ENCODE measurements around the gene FBXW8. TPM values are rescaled to one million over a fixed set of nuclear protein-coding genes. Genes with fewer than 3 reads are reported as not detected.

FBXW8 gene
- total RNA-seq, 4 donors from 2014 or later: 29.3 to 45.5 (median 32.9) TPM

DNA sequence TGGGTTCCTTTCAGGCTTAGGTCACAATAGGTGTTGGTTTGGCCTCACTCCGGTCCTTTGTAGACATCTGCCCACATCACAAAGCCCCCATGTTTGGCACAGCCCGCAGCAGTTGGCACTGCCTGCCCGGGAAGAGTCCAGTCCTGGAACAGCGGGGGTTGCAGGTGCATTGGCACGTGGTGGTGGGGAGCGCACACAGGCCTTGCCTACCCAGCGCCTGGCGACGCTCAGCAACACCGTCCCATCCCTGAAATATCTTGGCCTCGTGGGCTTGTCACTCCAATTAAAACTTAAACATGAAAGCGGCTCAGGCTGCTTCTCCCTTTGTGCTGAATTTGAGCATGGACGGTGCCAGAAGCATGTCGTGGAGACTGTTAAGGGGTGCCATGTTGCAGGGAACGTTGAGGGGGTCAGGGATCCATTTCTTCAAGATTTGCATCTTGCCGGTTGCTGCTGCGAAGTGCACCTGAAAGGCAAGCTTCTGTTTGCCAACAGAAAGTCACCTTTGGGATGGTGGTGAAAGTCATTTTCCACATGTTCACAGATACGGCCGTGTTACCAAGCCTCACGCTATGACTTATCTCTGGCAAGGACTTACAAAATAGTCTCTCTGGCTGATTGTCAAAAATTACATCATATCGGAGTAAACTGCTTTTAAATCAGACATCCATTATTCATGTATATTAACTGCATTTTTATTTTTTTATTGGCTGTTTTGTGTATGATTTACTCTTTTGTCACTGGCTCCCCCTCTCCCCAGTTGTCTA is 91.5 kb downstream of the FBXW8 start:
- TF ChIP-seq, protein P1, sequence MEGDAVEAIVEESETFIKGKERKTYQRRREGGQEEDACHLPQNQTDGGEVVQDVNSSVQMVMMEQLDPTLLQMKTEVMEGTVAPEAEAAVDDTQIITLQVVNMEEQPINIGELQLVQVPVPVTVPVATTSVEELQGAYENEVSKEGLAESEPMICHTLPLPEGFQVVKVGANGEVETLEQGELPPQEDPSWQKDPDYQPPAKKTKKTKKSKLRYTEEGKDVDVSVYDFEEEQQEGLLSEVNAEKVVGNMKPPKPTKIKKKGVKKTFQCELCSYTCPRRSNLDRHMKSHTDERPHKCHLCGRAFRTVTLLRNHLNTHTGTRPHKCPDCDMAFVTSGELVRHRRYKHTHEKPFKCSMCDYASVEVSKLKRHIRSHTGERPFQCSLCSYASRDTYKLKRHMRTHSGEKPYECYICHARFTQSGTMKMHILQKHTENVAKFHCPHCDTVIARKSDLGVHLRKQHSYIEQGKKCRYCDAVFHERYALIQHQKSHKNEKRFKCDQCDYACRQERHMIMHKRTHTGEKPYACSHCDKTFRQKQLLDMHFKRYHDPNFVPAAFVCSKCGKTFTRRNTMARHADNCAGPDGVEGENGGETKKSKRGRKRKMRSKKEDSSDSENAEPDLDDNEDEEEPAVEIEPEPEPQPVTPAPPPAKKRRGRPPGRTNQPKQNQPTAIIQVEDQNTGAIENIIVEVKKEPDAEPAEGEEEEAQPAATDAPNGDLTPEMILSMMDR (IDR thresholded peaks at IDR 0.05): no peak
- TF ChIP-seq POLR2A (IDR thresholded peaks at IDR 0.05): no peak
- intact Hi-C loops (cut with DNase I): no loop called here
- Histone ChIP-seq H3K36me3 (peaks cover 9 to 16% of the 10 kb centered on the region in 2 donors), H3K4me1 (no peaks in the 10 kb centered on the region), H3K27ac (no peak overlapping the region), H3K27me3 (no peaks in the 10 kb centered on the region), H3K4me3 (replicated peaks in 1 of 3) (no peak overlapping the region), H3K9me3 (no peaks in the 10 kb centered on the region)
- WGBS, 2 donors: 88% methylated on average over 20 to 21 of the region's 21 CpGs
- no peak for DNase-seq

DNA sequence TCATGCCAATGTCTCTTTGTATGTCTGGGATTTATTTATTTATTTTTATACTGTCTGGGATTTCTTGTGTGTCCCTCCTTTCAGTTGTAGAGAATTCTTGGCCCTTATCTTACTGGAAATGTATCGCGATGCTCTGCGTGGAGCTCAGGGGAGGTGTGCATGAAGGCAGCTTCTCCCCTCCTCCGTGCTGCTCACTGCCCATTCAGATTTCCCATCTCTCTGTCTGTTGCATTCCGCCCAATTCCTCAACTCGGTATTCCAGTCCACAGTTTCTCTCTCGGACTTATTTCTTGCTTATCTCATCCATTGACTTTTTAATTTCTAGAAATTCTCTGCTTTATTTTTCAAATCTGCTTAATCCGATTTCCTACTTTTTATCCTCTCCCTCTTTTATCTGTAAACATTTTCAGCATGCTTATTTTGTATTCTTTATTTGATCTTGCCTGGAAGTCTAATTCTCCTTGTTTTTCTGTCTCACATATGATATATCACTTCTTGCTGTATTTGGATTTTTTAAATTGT is 93.2 kb downstream of the FBXW8 start:
- Histone ChIP-seq H3K4me3 (replicated peaks in 1 of 3) (no peak overlapping the region), H3K9me3 (no peaks in the 10 kb centered on the region), H3K27ac (no peak overlapping the region), H3K4me1 (no peaks in the 10 kb centered on the region), H3K27me3 (no peaks in the 10 kb centered on the region), H3K36me3 (peaks cover 9 to 16% of the 10 kb centered on the region in 2 donors)
- no peak for TF ChIP-seq POLR2A (IDR thresholded peaks at IDR 0.05)
- TF ChIP-seq, protein P1 (IDR thresholded peaks at IDR 0.05): no peak
- WGBS, 2 donors: 92 to 93% methylated on average over 8 of the region's 8 CpGs
- intact Hi-C loops (cut with DNase I): no loop called here
- no peak for DNase-seq

DNA sequence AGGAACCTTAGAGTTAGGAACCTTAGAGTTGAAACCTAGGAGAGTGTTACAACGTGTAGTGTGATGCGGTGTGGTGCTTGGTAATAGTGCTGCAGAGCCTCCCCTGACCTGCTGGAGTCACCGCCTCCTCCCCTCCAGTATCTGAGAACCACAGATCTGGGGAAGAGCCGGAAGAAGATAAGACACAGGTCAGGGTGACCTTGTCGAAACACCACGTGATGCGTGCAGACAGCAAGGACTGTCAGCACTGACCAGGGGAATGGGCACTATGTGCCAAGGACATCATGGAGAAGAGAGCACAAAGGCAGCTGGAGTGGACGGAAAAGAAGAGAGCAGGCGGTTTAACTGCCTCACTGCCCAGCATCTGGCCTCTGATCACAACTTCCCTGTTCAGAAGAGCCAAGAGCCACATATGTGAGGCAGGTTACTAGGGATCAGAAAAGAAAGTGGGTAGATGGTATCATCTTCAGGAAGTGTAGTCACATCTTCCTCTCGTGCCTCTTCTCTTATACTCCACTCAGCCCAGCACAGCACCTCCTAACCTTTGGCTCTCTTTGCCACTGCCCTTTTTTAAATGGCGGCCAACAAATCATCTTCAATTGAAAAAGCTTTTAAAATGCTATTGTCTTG is 94.8 kb downstream of the FBXW8 start:
- WGBS, 2 donors: 95 to 96% methylated on average over 11 of the region's 11 CpGs
- TF ChIP-seq POLR2A (IDR thresholded peaks at IDR 0.05): no peak
- TF ChIP-seq, protein P1 (IDR thresholded peaks at IDR 0.05): no peak
- intact Hi-C loops (cut with DNase I): no loop called here
- Histone ChIP-seq H3K27ac (no peak overlapping the region), H3K4me3 (replicated peaks in 1 of 3) (no peak overlapping the region), H3K9me3 (no peaks in the 10 kb centered on the region), H3K4me1 (no peaks in the 10 kb centered on the region), H3K27me3 (no peaks in the 10 kb centered on the region), H3K36me3 (peaks cover 9 to 20% of the 10 kb centered on the region in 2 donors)
- DNase-seq: no peak

DNA sequence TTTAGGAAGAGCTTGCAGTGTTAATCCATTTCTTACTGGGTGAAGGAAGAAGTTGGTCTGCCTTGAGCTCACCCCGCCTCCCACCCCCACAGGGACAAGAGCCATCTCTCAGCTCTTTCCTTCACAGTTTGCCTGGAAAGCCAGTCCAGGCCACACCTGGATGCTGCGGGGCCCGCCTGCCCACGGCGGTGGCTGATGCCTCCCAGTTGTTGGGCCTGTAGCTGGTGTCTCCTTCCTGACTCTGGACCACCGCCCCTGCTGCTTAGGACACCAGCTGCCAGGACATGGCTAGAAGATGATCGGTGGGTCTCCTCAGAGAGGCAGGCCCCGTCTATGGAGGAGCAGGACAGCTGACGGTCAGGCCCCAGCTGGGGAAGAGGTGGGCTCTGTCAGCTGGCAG is 95.6 kb downstream of the FBXW8 start:
- H3K36me3 ChIP-seq: peaks cover 9 to 21% of the 10 kb centered on the region in 2 donors
- H3K4me3 ChIP-seq (replicated peaks in 1 of 3): no peak overlapping the region
- no peaks in the 10 kb centered on the region for H3K4me1 ChIP-seq
- TF ChIP-seq, protein P1 (IDR thresholded peaks at IDR 0.05): no peak
- TF ChIP-seq POLR2A (IDR thresholded peaks at IDR 0.05): no peak
- H3K9me3 ChIP-seq: no peaks in the 10 kb centered on the region
- intact Hi-C loops (cut with DNase I): no loop called here
- H3K27ac ChIP-seq: no peak overlapping the region
- 95 to 96% methylated on average over 7 to 9 of the region's 9 CpGs for WGBS, 2 donors
- no peak for DNase-seq
- no peaks in the 10 kb centered on the region for H3K27me3 ChIP-seq

DNA sequence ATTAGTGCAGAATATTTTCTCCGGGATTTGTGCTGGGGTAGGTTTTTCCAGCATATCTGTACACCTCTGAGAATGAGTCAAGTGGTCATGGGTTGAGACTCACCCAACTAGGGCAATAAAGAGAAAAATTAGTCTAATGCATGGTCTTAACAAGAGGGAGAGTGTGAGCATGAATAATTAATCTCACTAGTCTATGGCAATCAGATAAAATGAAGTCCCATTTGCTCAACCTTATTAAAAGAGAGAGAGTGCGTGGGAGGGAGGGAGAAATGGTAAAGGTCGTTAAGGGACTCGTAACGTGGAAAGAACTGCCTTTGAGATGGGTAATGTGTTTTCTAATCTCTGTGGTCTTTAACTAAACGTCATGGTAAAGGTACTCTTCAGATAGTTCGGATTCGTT is 96.8 kb downstream of the FBXW8 start:
- no peaks in the 10 kb centered on the region for H3K27me3 ChIP-seq
- peaks cover 12 to 21% of the 10 kb centered on the region in 2 donors for H3K36me3 ChIP-seq
- no peak for TF ChIP-seq POLR2A (IDR thresholded peaks at IDR 0.05)
- TF ChIP-seq, protein P1 (IDR thresholded peaks at IDR 0.05): no peak
- no peak overlapping the region for H3K4me3 ChIP-seq (replicated peaks in 1 of 3)
- no peak for DNase-seq
- 84 to 90% methylated on average over 8 of the region's 8 CpGs for WGBS, 2 donors
- intact Hi-C loops (cut with DNase I): no loop called here
- no peak overlapping the region for H3K27ac ChIP-seq
- H3K4me1 ChIP-seq: no peaks in the 10 kb centered on the region
- no peaks in the 10 kb centered on the region for H3K9me3 ChIP-seq

Measured in thyroid gland (tissue), 4 donors.